BJ (cell line): ENCODE results near the gene PSMA3. TPM values are rescaled to one million over a fixed set of nuclear protein-coding genes. Genes with fewer than 3 reads are reported as not detected.
A peak's percentile ranks its signal among the peaks of the same experiment; 100 is the strongest.
"Not testable (repeated sequence)": the region's sequence is repeated elsewhere in the genome, so short reads cannot be mapped to it uniquely, and the experiment has no call there.

ENCODE experiments used
- CTCF ChIA-PET: fragments of 350-600 bp; formaldehyde crosslinking; extraction: SDS; loops from one replicate; lab custom pipeline; 2021; ENCODE audit warnings: antibody characterized with exemption, inconsistent platforms; lab: Yijun Ruan, JAX
- POLR2A ChIA-PET: fragments of 300-600 bp; sonication (Branson Sonifier 250); formaldehyde crosslinking; extraction: SDS; loops from one replicate; lab custom pipeline; 2021; ENCODE audit warnings: antibody characterized with exemption; lab: Charles Lee
- DNase-seq: peaks from one replicate; pipeline ENCODE4 v3.0.0-alpha.2; 2011; ENCODE audit warnings: low read depth
- H3K27me3 ChIP-seq: 2 replicates; pipeline ENCODE4 v1.6.0; 2011; ENCODE audit warnings: low read length; ENCODE audit not compliant: control insufficient read depth, insufficient read depth
- H3K36me3 ChIP-seq: 2 replicates; pipeline ENCODE4 v1.5.1; 2011; ENCODE audit warnings: low read length; ENCODE audit not compliant: control insufficient read depth, insufficient read depth
- H3K4me3 ChIP-seq: 2 replicates; pipeline ENCODE4 v1.5.1; 2011; ENCODE audit warnings: low read depth, mild to moderate bottlenecking, control low read depth, low read length
- polyA plus RNA-seq: library from polyadenylated mRNA; depleted of rRNA; stranded (reverse); fragments of >200 nt; gene quantifications from 2 replicates; pipeline ENCODE4 v1.2.3, GENCODE V29; 2011
- TF ChIP-seq, protein P1 (sequence below): IDR thresholded peaks from 2 replicates; pipeline ENCODE4 v1.5.1; 2011; ENCODE audit warnings: low read depth, mild to moderate bottlenecking, control low read depth, inconsistent platforms, low read length, moderate library complexity; ENCODE audit not compliant: insufficient read depth

PSMA3 gene
- polyA plus RNA-seq, 1 experiment, result 129 TPM

DNA sequence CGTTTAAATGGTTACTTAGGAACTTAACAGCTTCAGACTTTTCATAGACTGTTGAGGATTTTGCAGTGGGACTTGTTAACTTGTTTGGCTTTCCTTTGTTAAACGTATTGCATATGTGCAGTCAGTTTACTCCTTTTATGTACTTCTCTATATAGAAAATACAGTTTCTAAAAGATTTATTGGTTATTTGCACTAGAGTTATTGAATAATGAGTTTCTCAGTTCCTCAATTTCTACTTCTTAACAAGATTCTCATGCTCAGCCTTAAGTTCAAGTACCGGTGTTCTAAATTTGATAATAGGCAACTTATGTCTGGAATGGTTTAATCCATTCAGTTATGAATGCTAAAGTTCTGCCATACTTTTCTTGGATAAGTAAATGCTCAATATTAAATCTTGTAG lies 919 bp downstream of the PSMA3 start:
- Histone ChIP-seq H3K4me3 (peak overlapping the region; percentile 90), H3K27me3 (no peaks in the 10 kb centered on the region), H3K36me3 (no peaks in the 10 kb centered on the region)
- TF ChIP-seq, protein P1, sequence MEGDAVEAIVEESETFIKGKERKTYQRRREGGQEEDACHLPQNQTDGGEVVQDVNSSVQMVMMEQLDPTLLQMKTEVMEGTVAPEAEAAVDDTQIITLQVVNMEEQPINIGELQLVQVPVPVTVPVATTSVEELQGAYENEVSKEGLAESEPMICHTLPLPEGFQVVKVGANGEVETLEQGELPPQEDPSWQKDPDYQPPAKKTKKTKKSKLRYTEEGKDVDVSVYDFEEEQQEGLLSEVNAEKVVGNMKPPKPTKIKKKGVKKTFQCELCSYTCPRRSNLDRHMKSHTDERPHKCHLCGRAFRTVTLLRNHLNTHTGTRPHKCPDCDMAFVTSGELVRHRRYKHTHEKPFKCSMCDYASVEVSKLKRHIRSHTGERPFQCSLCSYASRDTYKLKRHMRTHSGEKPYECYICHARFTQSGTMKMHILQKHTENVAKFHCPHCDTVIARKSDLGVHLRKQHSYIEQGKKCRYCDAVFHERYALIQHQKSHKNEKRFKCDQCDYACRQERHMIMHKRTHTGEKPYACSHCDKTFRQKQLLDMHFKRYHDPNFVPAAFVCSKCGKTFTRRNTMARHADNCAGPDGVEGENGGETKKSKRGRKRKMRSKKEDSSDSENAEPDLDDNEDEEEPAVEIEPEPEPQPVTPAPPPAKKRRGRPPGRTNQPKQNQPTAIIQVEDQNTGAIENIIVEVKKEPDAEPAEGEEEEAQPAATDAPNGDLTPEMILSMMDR, result no peak
- CTCF ChIA-PET, result interaction anchor here (1.0 kb wide), 1 partner anchor 136 kb away, joined by 3 read pairs; no protein-coding TSS in a partner anchor
- POLR2A ChIA-PET, result no interaction called here
- no peak for DNase-seq

- POLR2A ChIA-PET, result no interaction called here
- no peak for DNase-seq
- CTCF ChIA-PET, result interaction anchor here (0.6 kb wide), 1 partner anchor 451 kb away, joined by 3 read pairs; no protein-coding TSS in a partner anchor
- no peaks in the 10 kb centered on the region for H3K27me3 ChIP-seq
- TF ChIP-seq, protein P1, result no peak
- no peak overlapping the region for H3K4me3 ChIP-seq
- peaks cover 4% of the 10 kb centered on the region; the same call in 1 of the 2 replicates for H3K36me3 ChIP-seq
Measured at GRCh38 chr14:58249611-58250010, 5.0 kb downstream of the PSMA3 start.

DNA sequence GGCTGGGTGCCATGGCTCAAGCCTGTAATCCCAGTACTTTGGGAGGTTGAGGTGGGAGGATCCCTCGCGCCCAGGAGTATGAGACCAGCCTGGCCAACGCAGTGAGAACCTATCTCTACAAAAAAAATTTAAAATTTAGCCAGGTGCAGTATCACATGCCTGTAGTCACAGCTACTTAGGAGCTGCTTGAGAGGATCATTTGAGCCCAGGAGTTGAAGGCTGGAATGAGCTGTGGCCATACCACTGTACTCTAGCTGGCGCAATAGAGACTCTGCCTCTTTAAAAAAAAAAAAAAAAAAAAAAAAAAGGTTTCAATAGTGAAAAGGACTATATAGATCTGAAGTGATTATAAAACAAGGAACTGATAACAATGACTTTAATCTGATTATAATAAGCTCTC lies 13.5 kb downstream of the PSMA3 start:
- TF ChIP-seq, protein P1, result no peak
- Histone ChIP-seq H3K4me3 (no peak overlapping the region), H3K36me3 (peaks cover 3% of the 10 kb centered on the region), H3K27me3 (no peaks in the 10 kb centered on the region)
- ChIA-PET CTCF (interaction anchor here (0.7 to 1.2 kb wide), 3 partner anchors 9 to 23 kb away, joined by 3 to 4 read pairs (median 3); no protein-coding TSS in a partner anchor), POLR2A (no interaction called here)
- DNase-seq, result no peak

GRCh38 chr14:58262005-58262404 lies 17.4 kb downstream of the PSMA3 start:
- H3K4me3 ChIP-seq, POLR2A ChIA-PET, H3K27me3 ChIP-seq, H3K36me3 ChIP-seq, DNase-seq: not testable (repeated sequence)
- CTCF ChIA-PET, result interaction anchor here (0.7 kb wide), 1 partner anchor 7 kb away, joined by 3 read pairs; no protein-coding TSS in a partner anchor

- POLR2A ChIA-PET, result no interaction called here
- peaks cover 6% of the 10 kb centered on the region for H3K36me3 ChIP-seq
Measured at GRCh38 chr14:58265401-58265800, 20.8 kb downstream of the PSMA3 start.

More at GRCh38 chr14:58265401-58265800, 20.8 kb downstream of the PSMA3 start:
- H3K4me3 ChIP-seq, result no peak overlapping the region
- TF ChIP-seq, protein P1, result no peak
- DNase-seq, result no peak
- no peaks in the 10 kb centered on the region for H3K27me3 ChIP-seq
- CTCF ChIA-PET, result interaction anchor here (1.0 kb wide), 1 partner anchor 32 kb away, joined by 3 read pairs; the partner anchor contains the start of gene ARID4A
